ENCODE data around the gene MRC2.
"Not testable (repeated sequence)": the region's sequence is repeated elsewhere in the genome, so short reads cannot be mapped to it uniquely, and the experiment has no call there.

MRC2 gene

GRCh38 chr17:62611292-62611691, 16.2 kb upstream of the MRC2 start:
- TF ChIP-seq POLR2AphosphoS5 (IDR thresholded peaks at IDR 0.05; ENCODE audit: low read depth) (no peak), REST (IDR thresholded peaks at IDR 0.05; ENCODE audit: insufficient replicate concordance, low read depth) (no peak), SPI1 (IDR thresholded peaks at IDR 0.05; ENCODE audit: borderline replicate concordance, low read depth) (no peak), CTCF (IDR thresholded peaks at IDR 0.05; ENCODE audit: insufficient read depth, low read length) (no peak), GABPA (IDR thresholded peaks at IDR 0.05; ENCODE audit: low read depth) (no peak)
- H3K4me3 ChIP-seq (replicated peaks; ENCODE audit: insufficient read depth, low read length) = no peak overlapping the region
- H3K27me3 ChIP-seq (ENCODE audit: insufficient read depth, poor library complexity, severe bottlenecking) = no peaks in the 10 kb centered on the region
- no peak for DNase-seq (ENCODE audit: low read depth in 1 of 2, low spot score in 1 of 2)
- H3K27ac ChIP-seq (replicated peaks) = no peak overlapping the region

- H3K27ac ChIP-seq (replicated peaks) = no peak overlapping the region
- TF ChIP-seq CTCF (IDR thresholded peaks at IDR 0.05; ENCODE audit: insufficient read depth, low read length) (no peak), SPI1 (IDR thresholded peaks at IDR 0.05; ENCODE audit: borderline replicate concordance, low read depth) (no peak), GABPA (IDR thresholded peaks at IDR 0.05; ENCODE audit: low read depth) (no peak), POLR2AphosphoS5 (IDR thresholded peaks at IDR 0.05; ENCODE audit: low read depth) (no peak), REST (IDR thresholded peaks at IDR 0.05; ENCODE audit: insufficient replicate concordance, low read depth) (no peak)
- peak in 1 of 2 experiments; percentile 66 for DNase-seq (ENCODE audit: low read depth in 1 of 2, low spot score in 1 of 2)
- no peak overlapping the region for H3K4me3 ChIP-seq (replicated peaks; ENCODE audit: insufficient read depth, low read length)
- H3K27me3 ChIP-seq (ENCODE audit: insufficient read depth, poor library complexity, severe bottlenecking) = no peaks in the 10 kb centered on the region
These were observed 15.7 kb upstream of the MRC2 start for GRCh38 chr17:62611728-62612127.

- DNase-seq (ENCODE audit: low read depth in 1 of 2, low spot score in 1 of 2); H3K27me3 ChIP-seq (ENCODE audit: insufficient read depth, poor library complexity, severe bottlenecking); H3K27ac ChIP-seq (replicated peaks); H3K4me3 ChIP-seq (replicated peaks; ENCODE audit: insufficient read depth, low read length): not testable (repeated sequence)
These were observed 15.2 kb upstream of the MRC2 start for GRCh38 chr17:62612289-62612688.

GRCh38 chr17:62613095-62613494, 14.4 kb upstream of the MRC2 start:
- DNase-seq (ENCODE audit: low read depth in 1 of 2, low spot score in 1 of 2); H3K27ac ChIP-seq (replicated peaks); H3K27me3 ChIP-seq (ENCODE audit: insufficient read depth, poor library complexity, severe bottlenecking); H3K4me3 ChIP-seq (replicated peaks; ENCODE audit: insufficient read depth, low read length): not testable (repeated sequence)

- no peaks in the 10 kb centered on the region for H3K27me3 ChIP-seq (ENCODE audit: insufficient read depth, poor library complexity, severe bottlenecking)
- H3K4me3 ChIP-seq (replicated peaks; ENCODE audit: insufficient read depth, low read length) = no peak overlapping the region
- no peak overlapping the region for H3K27ac ChIP-seq (replicated peaks)
- no peak for DNase-seq (ENCODE audit: low read depth in 1 of 2, low spot score in 1 of 2)
- TF ChIP-seq REST (IDR thresholded peaks at IDR 0.05; ENCODE audit: insufficient replicate concordance, low read depth) (no peak), POLR2AphosphoS5 (IDR thresholded peaks at IDR 0.05; ENCODE audit: low read depth) (no peak), SPI1 (IDR thresholded peaks at IDR 0.05; ENCODE audit: borderline replicate concordance, low read depth) (no peak), CTCF (IDR thresholded peaks at IDR 0.05; ENCODE audit: insufficient read depth, low read length) (no peak), GABPA (IDR thresholded peaks at IDR 0.05; ENCODE audit: low read depth) (no peak)
These were observed 13.3 kb upstream of the MRC2 start for GRCh38 chr17:62614142-62614541.

Data from HL-60 (cell line).